ENCODE results near the gene PLEKHB2.
"Not testable (repeated sequence)": the region's sequence is repeated elsewhere in the genome, so short reads cannot be mapped to it uniquely, and the experiment has no call there.

GRCh38 chr2:131075578-131075977 is 29.6 kb upstream of the PLEKHB2 start:
- TF ChIP-seq CTCF, POLR2A (IDR thresholded peaks at IDR 0.05): not testable (repeated sequence)
